KMS-11 (cell line): ENCODE results near the gene DOCK10.

Source experiments
- H2AFZ ChIP-seq: fragments of 200-600 bp; sonication (generic); 2 replicates; pipeline ENCODE4 v1.6.1; 2016; ENCODE audit warnings: antibody characterized with exemption, mixed run types, low read depth
- H3K27ac ChIP-seq: fragments of 200-600 bp; sonication (generic); 2 replicates; pipeline ENCODE4 v1.6.1; 2016; ENCODE audit warnings: mild to moderate bottlenecking, mixed run types
- H3K27me3 ChIP-seq: fragments of 200-600 bp; sonication (generic); 2 replicates; pipeline ENCODE4 v1.6.1; 2017; ENCODE audit warnings: mild to moderate bottlenecking, low read depth, mixed run types, moderate library complexity; ENCODE audit not compliant: insufficient read depth
- H3K36me3 ChIP-seq: fragments of 200-600 bp; sonication (generic); 2 replicates; pipeline ENCODE4 v1.6.1; 2017; ENCODE audit warnings: mild to moderate bottlenecking, mixed run types; ENCODE audit not compliant: insufficient read depth
- H3K4me1 ChIP-seq: fragments of 200-600 bp; sonication (generic); 2 replicates; pipeline ENCODE4 v1.6.1; 2016; ENCODE audit warnings: mild to moderate bottlenecking, low read depth, mixed run types; ENCODE audit not compliant: poor library complexity, severe bottlenecking
- H3K4me2 ChIP-seq: fragments of 200-600 bp; sonication (generic); 2 replicates; pipeline ENCODE4 v1.7.0; 2016; ENCODE audit warnings: mild to moderate bottlenecking, mixed run types
- H3K4me3 ChIP-seq: fragments of 200-600 bp; sonication (generic); IDR thresholded peaks from 2 replicates; pipeline ENCODE4 v1.6.1; 2017; ENCODE audit warnings: low read depth, low read length, mixed read lengths; ENCODE audit not compliant: insufficient read depth
- H3K79me2 ChIP-seq: fragments of 200-600 bp; sonication (generic); 2 replicates; pipeline ENCODE4 v1.6.1; 2016; ENCODE audit warnings: low read depth, mixed run types; ENCODE audit not compliant: insufficient read depth
- H3K9ac ChIP-seq: fragments of 200-600 bp; sonication (generic); 2 replicates; pipeline ENCODE4 v1.6.1; 2016; ENCODE audit warnings: mild to moderate bottlenecking, mixed run types
- H4K20me1 ChIP-seq: fragments of 200-600 bp; sonication (generic); 2 replicates; pipeline ENCODE4 v1.6.1; 2016; ENCODE audit warnings: mild to moderate bottlenecking, mixed run types; ENCODE audit not compliant: insufficient read depth
- TF ChIP-seq, protein P1 (sequence below): fragments of 200-600 bp; sonication (generic); conservative IDR thresholded peaks from 2 replicates; pipeline ENCODE4 v1.6.1; 2017; ENCODE audit warnings: low read depth, mild to moderate bottlenecking, antibody characterized with exemption, low read length, moderate library complexity, mixed read lengths

DOCK10 gene

GRCh38 chr2:224887141-224887540 is 155.1 kb downstream of the DOCK10 start:
- no peak overlapping the region for H3K4me2 ChIP-seq
- no peaks in the 10 kb centered on the region for H3K4me1 ChIP-seq
- H3K9ac ChIP-seq = no peak overlapping the region
- H3K27me3 ChIP-seq = no peaks in the 10 kb centered on the region
- TF ChIP-seq, protein P1, sequence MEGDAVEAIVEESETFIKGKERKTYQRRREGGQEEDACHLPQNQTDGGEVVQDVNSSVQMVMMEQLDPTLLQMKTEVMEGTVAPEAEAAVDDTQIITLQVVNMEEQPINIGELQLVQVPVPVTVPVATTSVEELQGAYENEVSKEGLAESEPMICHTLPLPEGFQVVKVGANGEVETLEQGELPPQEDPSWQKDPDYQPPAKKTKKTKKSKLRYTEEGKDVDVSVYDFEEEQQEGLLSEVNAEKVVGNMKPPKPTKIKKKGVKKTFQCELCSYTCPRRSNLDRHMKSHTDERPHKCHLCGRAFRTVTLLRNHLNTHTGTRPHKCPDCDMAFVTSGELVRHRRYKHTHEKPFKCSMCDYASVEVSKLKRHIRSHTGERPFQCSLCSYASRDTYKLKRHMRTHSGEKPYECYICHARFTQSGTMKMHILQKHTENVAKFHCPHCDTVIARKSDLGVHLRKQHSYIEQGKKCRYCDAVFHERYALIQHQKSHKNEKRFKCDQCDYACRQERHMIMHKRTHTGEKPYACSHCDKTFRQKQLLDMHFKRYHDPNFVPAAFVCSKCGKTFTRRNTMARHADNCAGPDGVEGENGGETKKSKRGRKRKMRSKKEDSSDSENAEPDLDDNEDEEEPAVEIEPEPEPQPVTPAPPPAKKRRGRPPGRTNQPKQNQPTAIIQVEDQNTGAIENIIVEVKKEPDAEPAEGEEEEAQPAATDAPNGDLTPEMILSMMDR = no peak
- H3K36me3 ChIP-seq = no peaks in the 10 kb centered on the region
- H3K27ac ChIP-seq = no peak overlapping the region
- no peaks in the 10 kb centered on the region for H4K20me1 ChIP-seq
- no peak overlapping the region for H3K4me3 ChIP-seq
- H3K79me2 ChIP-seq = no peaks in the 10 kb centered on the region
- H2AFZ ChIP-seq = no peak overlapping the region

- Histone ChIP-seq H3K27ac (no peak overlapping the region), H3K36me3 (no peaks in the 10 kb centered on the region), H3K27me3 (no peaks in the 10 kb centered on the region), H3K79me2 (no peaks in the 10 kb centered on the region), H3K4me2 (no peak overlapping the region), H3K4me3 (no peak overlapping the region), H4K20me1 (no peaks in the 10 kb centered on the region), H2AFZ (no peak overlapping the region), H3K9ac (no peak overlapping the region), H3K4me1 (no peaks in the 10 kb centered on the region)
- TF ChIP-seq, protein P1 = no peak
Observed at GRCh38 chr2:224885836-224886547, 156.3 kb downstream of the DOCK10 start.

GRCh38 chr2:224885291-224885690 is 157.0 kb downstream of the DOCK10 start:
- Histone ChIP-seq H3K4me1 (no peaks in the 10 kb centered on the region), H2AFZ (no peak overlapping the region), H4K20me1 (no peaks in the 10 kb centered on the region), H3K27me3 (no peaks in the 10 kb centered on the region), H3K4me2 (no peak overlapping the region), H3K79me2 (no peaks in the 10 kb centered on the region), H3K36me3 (no peaks in the 10 kb centered on the region), H3K4me3 (no peak overlapping the region), H3K27ac (no peak overlapping the region), H3K9ac (no peak overlapping the region)
- TF ChIP-seq, protein P1 = no peak

DNA sequence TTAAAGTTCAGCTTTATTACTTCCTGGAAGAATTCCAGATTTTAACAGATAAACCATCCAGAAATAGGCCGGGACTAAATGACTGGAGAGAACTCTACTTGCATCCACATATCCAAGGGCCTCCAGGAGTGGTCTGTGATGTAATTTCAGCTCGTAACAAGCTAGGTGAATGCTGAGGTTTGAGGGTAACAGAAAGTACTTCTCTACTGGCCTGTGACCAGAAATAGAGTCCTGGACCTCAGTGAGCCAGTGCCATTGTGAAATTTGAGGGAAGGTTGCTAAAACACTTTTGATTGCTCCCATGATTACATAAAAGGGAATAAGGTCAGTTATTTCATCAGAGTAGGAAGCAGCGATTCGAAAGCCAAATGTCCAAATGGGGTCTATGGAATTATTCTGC is 158.1 kb downstream of the DOCK10 start:
- TF ChIP-seq, protein P1 = no peak
- no peaks in the 10 kb centered on the region for H3K4me1 ChIP-seq
- H4K20me1 ChIP-seq = no peaks in the 10 kb centered on the region
- no peak overlapping the region for H3K9ac ChIP-seq
- H3K4me3 ChIP-seq = no peak overlapping the region
- H3K4me2 ChIP-seq = no peak overlapping the region
- no peaks in the 10 kb centered on the region for H3K27me3 ChIP-seq
- no peak overlapping the region for H2AFZ ChIP-seq
- no peaks in the 10 kb centered on the region for H3K79me2 ChIP-seq
- H3K36me3 ChIP-seq = no peaks in the 10 kb centered on the region
- H3K27ac ChIP-seq = no peak overlapping the region
